Smooth muscle cell (in vitro differentiated cells): ENCODE data around the gene WDR37. TPM values are rescaled to one million over a fixed set of nuclear protein-coding genes. Genes with fewer than 3 reads are reported as not detected.
"Not testable (repeated sequence)": the region's sequence is repeated elsewhere in the genome, so short reads cannot be mapped to it uniquely, and the experiment has no call there.

ENCODE experiments used
- DNase-seq: peaks from one replicate; lab custom pipeline; 2025; ENCODE audit not compliant: unreplicated experiment; lab: John Stamatoyannopoulos, UW
- H2AFZ ChIP-seq: fragments of 200-600 bp; sonication (generic); 2 replicates; pipeline ENCODE4 v1.6.0; 2016; ENCODE audit warnings: antibody characterized with exemption, low read depth, mild to moderate bottlenecking
- H3F3A ChIP-seq: fragments of 200-600 bp; sonication (generic); 2 replicates; pipeline ENCODE4 v1.6.0; 2017; ENCODE audit warnings: antibody characterized with exemption, low read depth
- H3K27ac ChIP-seq: fragments of 200-600 bp; sonication (generic); 2 replicates; pipeline ENCODE4 v1.5.1; 2016; ENCODE audit warnings: low read depth, mild to moderate bottlenecking
- H3K27me3 ChIP-seq: fragments of 200-600 bp; sonication (generic); 2 replicates; pipeline ENCODE4 v1.6.1; 2016; ENCODE audit warnings: low read depth, mild to moderate bottlenecking
- H3K36me3 ChIP-seq: fragments of 200-600 bp; sonication (generic); 2 replicates; pipeline ENCODE4 v1.5.1; 2016; ENCODE audit warnings: low read depth
- H3K4me1 ChIP-seq: fragments of 200-600 bp; sonication (generic); 2 replicates; pipeline ENCODE4 v1.5.1; 2016; ENCODE audit warnings: low read depth
- H3K4me2 ChIP-seq: fragments of 200-600 bp; sonication (generic); 2 replicates; pipeline ENCODE4 v1.6.0; 2016; ENCODE audit warnings: mild to moderate bottlenecking
- H3K4me3 ChIP-seq: fragments of 200-600 bp; sonication (generic); 2 replicates; pipeline ENCODE4 v1.5.1; 2016; ENCODE audit warnings: mild to moderate bottlenecking
- H3K79me2 ChIP-seq: fragments of 200-600 bp; sonication (generic); 2 replicates; pipeline ENCODE4 v1.6.0; 2016; ENCODE audit warnings: low read depth, mild to moderate bottlenecking
- H3K9ac ChIP-seq: fragments of 200-600 bp; sonication (generic); 2 replicates; pipeline ENCODE4 v1.6.0; 2016; ENCODE audit warnings: low read depth
- H3K9me3 ChIP-seq: fragments of 200-600 bp; sonication (generic); replicated peaks from 2 replicates; pipeline ENCODE4 v1.5.1; 2016; ENCODE audit warnings: low read depth
- H4K20me1 ChIP-seq: fragments of 200-600 bp; sonication (generic); 2 replicates; pipeline ENCODE4 v1.6.0; 2016; ENCODE audit warnings: low read depth
- WGBS: methylation state at CpG from one replicate; pipeline ENCODE4 v1.1.7; 2016; ENCODE audit warnings: low lambda C conversion rate; 5-methylcytosine and 5-hydroxymethylcytosine counted together
- polyA plus RNA-seq: library from polyadenylated mRNA; unstranded; fragments of >200 nt; fragmentation: Nextera tagmentation; extraction: Ambion mirVana; gene quantifications from 2 replicates; pipeline ENCODE4 v1.2.1, GENCODE V29; 2016
- total RNA-seq: library from RNA; depleted of rRNA; stranded (reverse); fragments of >200 nt; gene quantifications from 2 replicates; pipeline ENCODE4 v1.2.3, GENCODE V29; 2014
- TF ChIP-seq, protein P1 (sequence below): fragments of 200-600 bp; sonication (generic); IDR thresholded peaks from 2 replicates; pipeline ENCODE4 v1.5.1; 2017; ENCODE audit warnings: borderline replicate concordance, mild to moderate bottlenecking, antibody characterized with exemption; ENCODE audit not compliant: insufficient read depth, poor library complexity, severe bottlenecking

Gene WDR37
- total and polyA plus RNA-seq, 2 experiments from 2014 or later = 10.5 to 10.7 TPM

GRCh38 chr10:1059902-1060301 is 3.7 kb downstream of the WDR37 start:
- Histone ChIP-seq H4K20me1 (peaks cover 81% of the 10 kb centered on the region), H3K79me2 (peaks cover 63% of the 10 kb centered on the region), H3K4me2 (no peak overlapping the region), H3K9me3 (no peaks in the 10 kb centered on the region), H3K4me3 (no peak overlapping the region), H2AFZ (no peak overlapping the region), H3K27ac (peak overlapping the region; percentile 15), H3K9ac (no peak overlapping the region), H3F3A (no peaks in the 10 kb centered on the region), H3K4me1 (peaks cover 12% of the 10 kb centered on the region), H3K27me3 (no peaks in the 10 kb centered on the region), H3K36me3 (no peaks in the 10 kb centered on the region)
- DNase-seq = no peak
- WGBS = 82% methylated on average over 8 of the region's 8 CpGs
- TF ChIP-seq, protein P1, sequence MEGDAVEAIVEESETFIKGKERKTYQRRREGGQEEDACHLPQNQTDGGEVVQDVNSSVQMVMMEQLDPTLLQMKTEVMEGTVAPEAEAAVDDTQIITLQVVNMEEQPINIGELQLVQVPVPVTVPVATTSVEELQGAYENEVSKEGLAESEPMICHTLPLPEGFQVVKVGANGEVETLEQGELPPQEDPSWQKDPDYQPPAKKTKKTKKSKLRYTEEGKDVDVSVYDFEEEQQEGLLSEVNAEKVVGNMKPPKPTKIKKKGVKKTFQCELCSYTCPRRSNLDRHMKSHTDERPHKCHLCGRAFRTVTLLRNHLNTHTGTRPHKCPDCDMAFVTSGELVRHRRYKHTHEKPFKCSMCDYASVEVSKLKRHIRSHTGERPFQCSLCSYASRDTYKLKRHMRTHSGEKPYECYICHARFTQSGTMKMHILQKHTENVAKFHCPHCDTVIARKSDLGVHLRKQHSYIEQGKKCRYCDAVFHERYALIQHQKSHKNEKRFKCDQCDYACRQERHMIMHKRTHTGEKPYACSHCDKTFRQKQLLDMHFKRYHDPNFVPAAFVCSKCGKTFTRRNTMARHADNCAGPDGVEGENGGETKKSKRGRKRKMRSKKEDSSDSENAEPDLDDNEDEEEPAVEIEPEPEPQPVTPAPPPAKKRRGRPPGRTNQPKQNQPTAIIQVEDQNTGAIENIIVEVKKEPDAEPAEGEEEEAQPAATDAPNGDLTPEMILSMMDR = no peak

DNA sequence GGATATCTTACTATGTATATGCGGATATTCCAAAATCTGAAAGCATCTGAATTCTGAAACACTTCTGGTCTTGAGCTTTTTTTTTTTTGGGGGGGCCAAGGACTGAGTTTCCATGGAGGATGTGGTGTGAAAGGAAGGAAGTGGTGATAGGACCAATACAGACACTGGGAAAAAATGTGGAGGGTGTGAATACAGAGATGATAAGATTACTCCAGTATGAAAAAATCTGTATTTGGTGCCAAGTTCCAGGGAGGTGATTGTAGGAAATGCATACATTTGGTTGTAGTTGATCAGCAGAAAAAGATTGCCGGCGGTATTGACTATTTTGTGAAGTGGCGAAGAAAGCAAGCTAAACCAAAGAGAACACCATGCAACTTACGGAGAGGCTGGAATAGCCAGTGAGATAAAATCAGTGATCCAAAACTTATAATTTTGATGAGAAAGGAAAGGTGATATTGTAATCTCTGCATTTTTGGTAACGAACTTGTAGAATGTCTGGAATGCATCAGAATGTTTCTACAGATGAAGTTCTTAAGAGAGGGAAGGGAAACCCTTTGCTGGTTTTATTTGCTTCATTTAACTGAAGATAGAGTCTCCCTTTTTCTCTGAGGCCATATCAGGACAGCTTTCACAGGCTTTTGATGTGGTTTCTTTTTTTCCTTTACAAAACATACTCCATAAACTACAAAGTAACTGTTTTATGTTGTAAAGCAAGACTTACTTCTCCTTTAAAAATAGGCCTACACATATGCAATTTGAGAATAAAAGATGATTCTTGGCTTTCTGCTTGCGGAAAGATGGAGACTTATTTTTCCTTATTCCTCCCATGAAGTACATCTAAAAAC is 6.0 kb downstream of the WDR37 start:
- H3K27ac ChIP-seq = no peak overlapping the region
- peaks cover 5% of the 10 kb centered on the region for H3K4me1 ChIP-seq
- no peaks in the 10 kb centered on the region for H3K9me3 ChIP-seq
- H3K79me2 ChIP-seq = peaks cover 47% of the 10 kb centered on the region
- 91% methylated on average over 7 of the region's 7 CpGs for WGBS
- DNase-seq = no peak
- H3K9ac ChIP-seq = no peak overlapping the region
- TF ChIP-seq, protein P1 = no peak
- H4K20me1 ChIP-seq = peaks cover 96% of the 10 kb centered on the region
- H3K36me3 ChIP-seq = no peaks in the 10 kb centered on the region
- no peaks in the 10 kb centered on the region for H3F3A ChIP-seq
- no peak overlapping the region for H3K4me3 ChIP-seq
- H3K27me3 ChIP-seq = no peaks in the 10 kb centered on the region
- H3K4me2 ChIP-seq = no peak overlapping the region
- no peak overlapping the region for H2AFZ ChIP-seq

- TF ChIP-seq, protein P1 = no peak
- WGBS = 94% methylated on average over 7 of the region's 7 CpGs
- peaks cover 39% of the 10 kb centered on the region for H3K79me2 ChIP-seq
Observed at GRCh38 chr10:1063232-1063865, 7.2 kb downstream of the WDR37 start.

DNA sequence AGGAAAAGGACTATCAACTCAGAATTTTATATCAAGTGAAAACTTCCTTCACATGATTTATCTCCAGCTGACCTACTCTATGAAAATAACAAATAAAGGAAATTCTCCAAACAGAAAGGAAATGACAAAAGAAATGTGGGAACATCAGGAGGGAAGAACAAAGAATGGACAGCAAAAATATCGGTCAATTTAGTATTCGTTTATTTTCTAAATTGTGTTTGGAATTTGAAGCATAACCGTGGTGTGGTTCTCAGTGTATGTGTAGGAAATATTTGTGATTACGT is 8.7 kb downstream of the WDR37 start:
- Histone ChIP-seq H3K4me3 (no peak overlapping the region), H3F3A (no peaks in the 10 kb centered on the region), H2AFZ (no peak overlapping the region), H3K9ac (no peak overlapping the region), H3K4me1 (no peaks in the 10 kb centered on the region), H3K4me2 (no peak overlapping the region), H4K20me1 (peaks cover 93% of the 10 kb centered on the region), H3K27ac (no peak overlapping the region), H3K36me3 (no peaks in the 10 kb centered on the region), H3K79me2 (peaks cover 29% of the 10 kb centered on the region), H3K27me3 (no peaks in the 10 kb centered on the region), H3K9me3 (no peaks in the 10 kb centered on the region)
- no peak for DNase-seq
- 93% methylated on average over 4 of the region's 4 CpGs for WGBS
- TF ChIP-seq, protein P1 = no peak

More at GRCh38 chr10:1063232-1063865, 7.2 kb downstream of the WDR37 start:
- Histone ChIP-seq H3K9ac (no peak overlapping the region), H2AFZ (no peak overlapping the region), H3F3A (no peaks in the 10 kb centered on the region), H3K4me2 (no peak overlapping the region), H3K27me3 (no peaks in the 10 kb centered on the region), H3K27ac (no peak overlapping the region), H3K9me3 (no peaks in the 10 kb centered on the region), H3K4me1 (no peaks in the 10 kb centered on the region), H4K20me1 (peaks cover 94% of the 10 kb centered on the region), H3K4me3 (no peak overlapping the region), H3K36me3 (no peaks in the 10 kb centered on the region)
- no peak for DNase-seq

GRCh38 chr10:1066734-1067133 is 10.5 kb downstream of the WDR37 start:
- H3K36me3 ChIP-seq, H3K27me3 ChIP-seq, H3K4me2 ChIP-seq, H3K27ac ChIP-seq, H3F3A ChIP-seq, H3K9ac ChIP-seq, DNase-seq, H2AFZ ChIP-seq, H3K4me3 ChIP-seq, H3K9me3 ChIP-seq, H3K4me1 ChIP-seq: not testable (repeated sequence)
- Histone ChIP-seq H3K79me2 (peaks cover 15% of the 10 kb centered on the region), H4K20me1 (peaks cover 93% of the 10 kb centered on the region)
- WGBS = 89% methylated on average over 8 of the region's 8 CpGs
